Astrocyte (in vitro differentiated cells and primary cell): ENCODE measurements around the gene FGD6.

Source experiments
- EZH2 ChIP-seq: IDR thresholded peaks from 2 replicates; pipeline ENCODE4 v1.6.1; 2012; ENCODE audit warnings: mild to moderate bottlenecking, low read length, inconsistent platforms; ENCODE audit not compliant: insufficient read depth
- TF ChIP-seq, protein P1 (sequence below): IDR thresholded peaks from 2 replicates; pipeline ENCODE4 v1.5.1; 2011; ENCODE audit warnings: low read depth, mild to moderate bottlenecking, inconsistent platforms, low read length, moderate library complexity; ENCODE audit not compliant: insufficient read depth

DNA sequence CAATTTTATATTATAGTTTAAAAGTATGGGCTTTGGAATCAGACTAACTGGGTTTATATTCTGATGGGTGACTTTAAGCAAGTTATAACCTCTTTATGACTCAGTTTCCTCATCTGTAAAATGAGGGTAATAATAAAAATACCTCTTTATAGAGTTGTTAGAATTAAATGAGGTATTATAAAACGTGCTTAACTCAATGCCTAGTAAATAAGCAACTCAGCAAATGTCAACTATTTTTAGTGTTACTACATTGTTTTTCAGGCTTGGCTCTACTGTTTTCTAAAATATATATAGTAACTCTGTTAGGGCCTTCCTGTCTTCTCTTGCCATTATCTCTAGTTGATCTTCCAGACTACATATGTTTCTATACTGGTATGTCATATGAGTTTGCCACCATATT, 20.9 kb upstream of the FGD6 start:
- TF ChIP-seq, protein P1, sequence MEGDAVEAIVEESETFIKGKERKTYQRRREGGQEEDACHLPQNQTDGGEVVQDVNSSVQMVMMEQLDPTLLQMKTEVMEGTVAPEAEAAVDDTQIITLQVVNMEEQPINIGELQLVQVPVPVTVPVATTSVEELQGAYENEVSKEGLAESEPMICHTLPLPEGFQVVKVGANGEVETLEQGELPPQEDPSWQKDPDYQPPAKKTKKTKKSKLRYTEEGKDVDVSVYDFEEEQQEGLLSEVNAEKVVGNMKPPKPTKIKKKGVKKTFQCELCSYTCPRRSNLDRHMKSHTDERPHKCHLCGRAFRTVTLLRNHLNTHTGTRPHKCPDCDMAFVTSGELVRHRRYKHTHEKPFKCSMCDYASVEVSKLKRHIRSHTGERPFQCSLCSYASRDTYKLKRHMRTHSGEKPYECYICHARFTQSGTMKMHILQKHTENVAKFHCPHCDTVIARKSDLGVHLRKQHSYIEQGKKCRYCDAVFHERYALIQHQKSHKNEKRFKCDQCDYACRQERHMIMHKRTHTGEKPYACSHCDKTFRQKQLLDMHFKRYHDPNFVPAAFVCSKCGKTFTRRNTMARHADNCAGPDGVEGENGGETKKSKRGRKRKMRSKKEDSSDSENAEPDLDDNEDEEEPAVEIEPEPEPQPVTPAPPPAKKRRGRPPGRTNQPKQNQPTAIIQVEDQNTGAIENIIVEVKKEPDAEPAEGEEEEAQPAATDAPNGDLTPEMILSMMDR: no peak
- no peak for TF ChIP-seq EZH2
